T-cell (primary cell): Measurements from ENCODE around the gene APOBEC3H. TPM values are rescaled to one million over a fixed set of nuclear protein-coding genes. Genes with fewer than 3 reads are reported as not detected.

ENCODE experiments used
- ATAC-seq, 4 experiments: fragments of 200-7000 bp in 3 of 4; fragments of 150-1000 bp in 1 of 4; cut with Tn5 transposase; replicated peaks in 1 of 4; 1 replicate in 3 of 4; 2 replicates in 1 of 4; pipeline ENCODE4 v1.10.0; 2021; ENCODE audit warnings: moderate library complexity in 3 of 4, mild to moderate bottlenecking in 2 of 4, moderate number of reproducible peaks in 1 of 4
- CTCF ChIA-PET, 2 donors: fragments of 300-600 bp; sonication (Branson Sonifier 250); formaldehyde crosslinking; loops; one replicate each; lab custom pipeline; 2022; ENCODE audit warnings: antibody characterized with exemption in 2 of 2; lab: Charles Lee
- POLR2A ChIA-PET, 2 donors: fragments of 300-600 bp; sonication (Branson Sonifier 250); formaldehyde crosslinking; loops; one replicate each; lab custom pipeline; 2022; ENCODE audit warnings: antibody characterized with exemption in 2 of 2; lab: Charles Lee
- DNase-seq, 35 experiments: peaks; one replicate each; pipeline versions ENCODE4 v3.0.0 to v3.0.0-alpha.2; 2013 to 2023
- H3K27ac ChIP-seq: one replicate; pipeline ENCODE4 v1.5.1; 2013; ENCODE audit warnings: low read length
- H3K27me3 ChIP-seq, 2 experiments: replicated peaks in 1 of 2; 1 replicate in 1 of 2; 2 replicates in 1 of 2; pipeline versions ENCODE4 v1.6.1 to v1.7.0; 2013; ENCODE audit warnings: low read length in 1 of 2, mixed read lengths in 1 of 2; ENCODE audit not compliant: control insufficient read depth in 2 of 2, insufficient read depth in 2 of 2; ENCODE audit errors: extremely low read depth in 1 of 2
- H3K36me3 ChIP-seq, 2 donors: 1 replicate in 1 of 2; 2 replicates in 1 of 2; pipeline versions ENCODE4 v1.6.1 to v1.7.0; 2013; ENCODE audit warnings: low read length in 1 of 2; ENCODE audit not compliant: control insufficient read depth in 2 of 2, insufficient read depth in 1 of 2; ENCODE audit errors: extremely low read depth in 1 of 2
- H3K4me1 ChIP-seq, 2 experiments: 1 replicate in 1 of 2; 2 replicates in 1 of 2; pipeline versions ENCODE4 v1.6.1 to v1.7.0; 2013; ENCODE audit warnings: low read length in 2 of 2, mixed read lengths in 1 of 2; ENCODE audit not compliant: insufficient read depth in 2 of 2, control insufficient read depth in 1 of 2; ENCODE audit errors: extremely low read depth in 1 of 2
- H3K4me3 ChIP-seq, 2 donors: 1 replicate in 1 of 2; 2 replicates in 1 of 2; pipeline versions ENCODE4 v1.5.1 to v1.7.0; 2013; ENCODE audit warnings: mild to moderate bottlenecking in 2 of 2, low read length in 1 of 2, moderate library complexity in 1 of 2; ENCODE audit not compliant: control insufficient read depth in 1 of 2; ENCODE audit errors: extremely low read depth in 1 of 2
- H3K9me3 ChIP-seq: 2 replicates; pipeline ENCODE4 v1.7.0; 2013
- H3K27ac Mint-ChIP-seq, 2 donors: one replicate each; pipeline ENCODE4 v1.8.0; 2020 to 2021; ENCODE audit warnings: mild to moderate bottlenecking in 2 of 2, mixed read lengths in 2 of 2
- H3K27me3 Mint-ChIP-seq, 2 donors: one replicate each; pipeline ENCODE4 v1.8.0; 2021 to 2022; ENCODE audit warnings: mixed read lengths in 2 of 2
- H3K36me3 Mint-ChIP-seq: one replicate; pipeline ENCODE4 v1.8.0; 2021; ENCODE audit warnings: mixed read lengths
- H3K4me1 Mint-ChIP-seq, 3 donors: one replicate each; pipeline ENCODE4 v1.8.0; 2020 to 2022; ENCODE audit warnings: mixed read lengths in 3 of 3, mild to moderate bottlenecking in 1 of 3
- H3K4me3 Mint-ChIP-seq, 3 donors: one replicate each; pipeline ENCODE4 v1.8.0; 2020 to 2022; ENCODE audit warnings: mild to moderate bottlenecking in 3 of 3, mixed read lengths in 3 of 3, moderate library complexity in 3 of 3
- H3K9me3 Mint-ChIP-seq, 3 donors: one replicate each; pipeline ENCODE4 v1.8.0; 2020 to 2022; ENCODE audit warnings: mixed read lengths in 3 of 3
- WGBS: methylation state at CpG from one replicate; pipeline ENCODE4 v1.1.5; 2013; ENCODE audit warnings: missing lambda C conversion rate; ENCODE audit not compliant: insufficient coverage; 5-methylcytosine and 5-hydroxymethylcytosine counted together
- total RNA-seq, 35 experiments: library from RNA in 6 of 35; stranded (reverse) in 6 of 35; fragments of 120-200 nt in 1 of 35; gene quantifications; one replicate each; pipeline versions ENCODE4 v1.2.1 to v1.2.4 and lab custom pipeline; 2013 to 2026

The APOBEC3H gene
- total RNA-seq, 5 donors from 2014 or later (not counting 1 experiment from before 2014, with no cell fraction given) = 1.1 to 6.9 (median 6.1) TPM

DNA sequence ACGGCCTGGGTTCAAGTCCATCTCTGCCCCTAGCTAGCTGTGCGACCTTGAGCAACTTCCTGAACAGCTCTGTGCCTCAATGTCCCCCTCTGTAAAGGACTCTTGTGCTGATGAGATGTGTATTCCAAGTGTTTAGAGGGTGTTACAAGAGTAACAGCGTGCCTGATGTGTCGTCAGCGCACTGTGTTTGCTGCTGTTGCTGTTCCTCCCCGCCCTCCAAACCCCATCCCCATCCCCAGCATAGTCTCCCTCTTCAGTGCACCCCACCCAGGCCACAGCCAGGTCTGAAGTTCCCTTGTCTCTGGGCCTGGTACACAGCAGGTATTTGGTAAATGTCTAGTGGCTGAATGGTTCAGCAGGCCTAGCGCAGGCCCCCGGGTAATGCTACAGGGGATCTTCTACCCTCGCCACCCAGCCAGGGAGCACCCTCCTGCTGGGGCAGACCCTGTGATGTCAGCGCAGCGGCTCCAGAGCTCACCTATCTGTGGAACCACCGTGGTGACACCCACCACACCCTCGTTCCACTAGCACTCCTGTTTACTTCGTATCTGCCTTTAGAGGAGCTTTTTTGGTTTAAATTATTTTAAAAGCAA is 45.1 kb downstream of the APOBEC3H start:
- H3K9me3 Mint-ChIP-seq = no peaks in the 10 kb centered on the region
- ATAC-seq (no peak), DNase-seq (no peak)
- peaks cover 7% of the 10 kb centered on the region for H3K36me3 Mint-ChIP-seq
- H3K4me1 Mint-ChIP-seq = peaks cover 20 to 35% (median 25%) of the 10 kb centered on the region in 3 donors
- H3K4me3 Mint-ChIP-seq = no peak overlapping the region
- POLR2A ChIA-PET = no interaction called here
- no peak overlapping the region for H3K27ac Mint-ChIP-seq
- Histone ChIP-seq H3K4me3 (no peak overlapping the region), H3K4me1 (peaks cover 5 to 38% of the 10 kb centered on the region in 2 experiments), H3K9me3 (no peaks in the 10 kb centered on the region), H3K27me3 (no peaks in the 10 kb centered on the region), H3K27ac (no peak overlapping the region), H3K36me3 (peaks cover 8 to 9% of the 10 kb centered on the region in 2 donors)
- WGBS = 95% methylated on average over 4 of the region's 14 CpGs
- CTCF ChIA-PET = interaction anchor here in 1 of 2 donors (1.1 to 1.3 kb wide), 4 partner anchors 23 to 176 kb away, joined by 3 to 5 read pairs (median 3); no protein-coding TSS in a partner anchor
- no peaks in the 10 kb centered on the region for H3K27me3 Mint-ChIP-seq

DNA sequence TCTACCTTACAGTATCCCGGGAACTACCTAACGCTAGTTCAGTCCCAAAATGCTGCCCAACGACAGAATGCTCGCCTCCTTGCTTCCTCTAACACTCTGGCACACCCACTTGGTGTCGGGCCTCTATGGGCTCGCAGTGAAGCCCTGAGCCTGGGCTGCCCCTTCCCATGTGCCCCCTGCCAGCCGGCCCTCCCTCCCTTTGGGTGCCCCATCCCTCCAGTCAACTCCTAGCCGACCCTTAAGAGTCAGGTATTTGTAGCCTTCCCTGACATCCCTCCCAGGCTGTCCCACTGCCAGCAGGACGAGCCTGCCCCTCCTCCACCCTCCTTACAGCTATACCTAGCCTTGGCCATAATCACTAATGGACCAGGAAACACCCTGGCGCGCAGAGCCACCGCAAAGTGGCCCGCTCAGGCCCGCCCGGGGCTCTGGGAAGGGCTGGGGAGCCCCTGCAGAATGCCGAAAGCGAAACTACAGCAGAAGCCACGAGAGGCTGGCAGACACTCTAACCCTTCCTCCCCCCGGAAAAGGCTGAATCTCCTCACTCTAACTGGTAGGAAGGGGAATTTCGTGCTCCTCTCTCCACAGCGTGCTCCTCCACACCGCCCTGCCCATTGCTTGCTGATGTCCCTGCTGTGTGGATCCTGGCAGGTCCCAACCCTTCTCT is 47.2 kb downstream of the APOBEC3H start:
- POLR2A ChIA-PET = interaction anchor here in 1 of 2 donors (0.7 kb wide), 1 partner anchor 9 kb away, joined by 3 read pairs; the partner anchor contains the start of gene CBX7
- H3K4me1 Mint-ChIP-seq = peaks cover 28 to 51% (median 43%) of the 10 kb centered on the region in 3 donors
- Histone ChIP-seq H3K27ac (peak overlapping the region; percentile 61), H3K27me3 (no peaks in the 10 kb centered on the region), H3K4me3 (peak overlapping the region; percentile 91 to 93), H3K9me3 (no peaks in the 10 kb centered on the region), H3K4me1 (peaks cover 5 to 51% of the 10 kb centered on the region in 2 experiments), H3K36me3 (peaks cover 8 to 22% of the 10 kb centered on the region in 2 donors)
- H3K36me3 Mint-ChIP-seq = peaks cover 7% of the 10 kb centered on the region
- DNase-seq = peak in 34 of 35 experiments; percentile 19 to 85 (median 50)
- no peaks in the 10 kb centered on the region for H3K9me3 Mint-ChIP-seq
- peak overlapping the region; percentile 92 to 96 (median 93) for H3K4me3 Mint-ChIP-seq
- 22% methylated on average over 11 of the region's 22 CpGs for WGBS
- no peaks in the 10 kb centered on the region for H3K27me3 Mint-ChIP-seq
- CTCF ChIA-PET = no interaction called here
- peak overlapping the region; percentile 95 for H3K27ac Mint-ChIP-seq
- peak; percentile 28 to 51 (median 34) for ATAC-seq

DNA sequence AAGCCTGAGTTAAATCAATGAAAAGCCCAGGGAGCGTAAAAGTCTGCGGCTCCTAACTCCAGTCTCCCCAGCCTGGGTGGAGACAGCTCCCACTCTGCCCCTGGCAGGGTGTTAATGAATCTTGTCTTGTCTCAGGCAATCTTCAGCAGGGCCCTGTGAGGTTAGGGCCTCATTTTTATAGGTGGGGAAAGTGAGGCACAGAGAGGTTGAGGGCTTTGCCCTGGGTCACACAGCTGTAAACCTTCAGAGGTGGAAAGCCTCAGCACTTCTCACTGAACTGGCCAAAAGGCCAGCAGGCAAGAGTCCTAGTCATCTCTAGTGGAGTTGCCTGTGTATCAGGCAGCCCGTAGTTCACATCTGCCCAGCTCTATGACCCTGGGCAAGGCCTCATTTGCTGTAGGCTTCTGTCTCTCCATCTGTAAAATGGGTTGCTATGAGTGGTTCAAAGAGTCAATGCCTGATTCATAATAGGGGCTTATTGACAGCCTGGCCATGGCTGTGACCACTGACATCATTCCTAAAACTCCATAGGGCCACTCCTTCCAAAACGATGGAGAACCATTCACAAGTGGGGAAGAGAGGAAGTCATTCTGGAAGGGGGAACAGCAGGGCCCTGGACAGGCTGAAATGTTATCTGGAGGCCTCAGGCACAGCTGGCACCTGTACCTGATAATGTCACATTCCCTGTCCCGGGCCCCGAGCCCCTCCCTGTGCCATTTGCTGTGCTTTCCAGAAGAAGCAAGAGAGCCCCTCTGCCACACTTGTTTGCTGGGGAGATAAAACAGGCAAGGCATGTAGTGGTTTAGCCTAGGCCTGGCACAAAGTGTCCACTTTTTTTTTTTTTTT is 49.4 kb downstream of the APOBEC3H start:
- CTCF ChIA-PET = no interaction called here
- Mint-ChIP-seq H3K27ac (peak overlapping the region; percentile 98 to 99), H3K9me3 (no peaks in the 10 kb centered on the region), H3K27me3 (no peaks in the 10 kb centered on the region), H3K4me3 (peak overlapping the region; percentile 78 to 87 (median 83)), H3K36me3 (peaks cover 3% of the 10 kb centered on the region), H3K4me1 (peaks cover 51 to 71% (median 65%) of the 10 kb centered on the region in 3 donors)
- Histone ChIP-seq H3K4me1 (peaks cover 10 to 74% of the 10 kb centered on the region in 2 experiments), H3K9me3 (no peaks in the 10 kb centered on the region), H3K27me3 (no peaks in the 10 kb centered on the region), H3K4me3 (peak overlapping the region; percentile 56 to 62), H3K36me3 (peaks cover 0 to 18% of the 10 kb centered on the region in 2 donors), H3K27ac (peak overlapping the region; percentile 81)
- 91% methylated on average over 5 of the region's 6 CpGs for WGBS
- ATAC-seq = no peak
- DNase-seq = peak in 2 of 35 experiments; percentile 16 to 24
- POLR2A ChIA-PET = interaction anchor here (0.6 to 0.7 kb wide), 2 partner anchors 186 to 676 kb away, joined by 3 to 11 read pairs; no protein-coding TSS in a partner anchor

GRCh38 chr22:39147335-39148025 is 50.4 kb downstream of the APOBEC3H start:
- Mint-ChIP-seq H3K4me3 (peak overlapping the region in 2 of 3 donors; percentile 13 to 28), H3K36me3 (peaks cover 3% of the 10 kb centered on the region), H3K27me3 (no peaks in the 10 kb centered on the region), H3K27ac (peak overlapping the region; percentile 81 to 89), H3K4me1 (peaks cover 52 to 70% (median 66%) of the 10 kb centered on the region in 3 donors), H3K9me3 (no peaks in the 10 kb centered on the region)
- no peak for DNase-seq
- POLR2A ChIA-PET = interaction anchor here (0.6 to 0.7 kb wide), 2 partner anchors 185 to 675 kb away, joined by 3 to 11 read pairs; no protein-coding TSS in a partner anchor
- 95% methylated on average over 3 of the region's 5 CpGs for WGBS
- ATAC-seq = no peak
- Histone ChIP-seq H3K4me3 (no peak overlapping the region), H3K36me3 (peaks cover 0 to 18% of the 10 kb centered on the region in 2 donors), H3K9me3 (no peaks in the 10 kb centered on the region), H3K27ac (peak overlapping the region; percentile 81), H3K27me3 (no peaks in the 10 kb centered on the region), H3K4me1 (peaks cover 10 to 80% of the 10 kb centered on the region in 2 experiments)
- CTCF ChIA-PET = no interaction called here

- ATAC-seq (no peak), DNase-seq (no peak)
- peak overlapping the region; percentile 81 to 89 for H3K27ac Mint-ChIP-seq
- Histone ChIP-seq H3K27me3 (peaks cover 0 to under 1% of the 10 kb centered on the region in 2 experiments), H3K4me1 (peaks cover 10 to 85% of the 10 kb centered on the region in 2 experiments), H3K27ac (peak overlapping the region; percentile 81), H3K36me3 (peaks cover 0 to 18% of the 10 kb centered on the region in 2 donors), H3K4me3 (no peak overlapping the region), H3K9me3 (no peaks in the 10 kb centered on the region)
- no peaks in the 10 kb centered on the region for H3K9me3 Mint-ChIP-seq
- H3K4me3 Mint-ChIP-seq = peak overlapping the region in 2 of 3 donors; percentile 13 to 28
- 97% methylated on average over 4 of the region's 16 CpGs for WGBS
- ChIA-PET CTCF (interaction anchor here in 1 of 2 donors (1.1 to 1.2 kb wide), 2 partner anchors 23 to 163 kb away, joined by 3 to 4 read pairs; no protein-coding TSS in a partner anchor), POLR2A (no interaction called here)
- H3K36me3 Mint-ChIP-seq = peaks cover 3% of the 10 kb centered on the region
- peaks cover 52 to 67% (median 66%) of the 10 kb centered on the region in 3 donors for H3K4me1 Mint-ChIP-seq
- no peaks in the 10 kb centered on the region for H3K27me3 Mint-ChIP-seq
Measured at GRCh38 chr22:39148026-39148726, 51.1 kb downstream of the APOBEC3H start.
